Neural progenitor cell (in vitro differentiated cells): ENCODE results near the gene GSE1. TPM values are rescaled to one million over a fixed set of nuclear protein-coding genes. Genes with fewer than 3 reads are reported as not detected.
A peak's percentile ranks its signal among the peaks of the same experiment; 100 is the strongest.

Experiments
- DNase-seq: peaks from one replicate; pipeline ENCODE4 v3.0.0-alpha.2; 2016; ENCODE audit warnings: low spot score
- H2AFZ ChIP-seq: fragments of 200-600 bp; sonication (generic); replicated peaks from 2 replicates; pipeline ENCODE4 v1.6.1; 2016; ENCODE audit warnings: antibody characterized with exemption
- H3F3A ChIP-seq: fragments of 200-600 bp; sonication (generic); 2 replicates; pipeline ENCODE4 v1.6.1; 2016; ENCODE audit warnings: antibody characterized with exemption, low read depth
- H3K27ac ChIP-seq: fragments of 200-600 bp; sonication (generic); 2 replicates; pipeline ENCODE4 v1.5.1; 2016; ENCODE audit warnings: mild to moderate bottlenecking
- H3K27me3 ChIP-seq: fragments of 200-600 bp; sonication (generic); 2 replicates; pipeline ENCODE4 v1.6.1; 2016; ENCODE audit warnings: mild to moderate bottlenecking, moderate library complexity
- H3K36me3 ChIP-seq: fragments of 200-600 bp; sonication (generic); 2 replicates; pipeline ENCODE4 v1.5.1; 2016
- H3K4me1 ChIP-seq: fragments of 200-600 bp; sonication (generic); 2 replicates; pipeline ENCODE4 v1.6.1; 2016; ENCODE audit warnings: mixed run types
- H3K4me2 ChIP-seq: fragments of 200-600 bp; sonication (generic); 2 replicates; pipeline ENCODE4 v1.6.1; 2016
- H3K4me3 ChIP-seq: fragments of 200-600 bp; sonication (generic); 2 replicates; pipeline ENCODE4 v1.5.1; 2016
- H3K79me2 ChIP-seq: fragments of 200-600 bp; sonication (generic); 2 replicates; pipeline ENCODE4 v1.6.1; 2016; ENCODE audit warnings: low read depth
- H3K9ac ChIP-seq: fragments of 200-600 bp; sonication (generic); 2 replicates; pipeline ENCODE4 v1.6.1; 2016
- H3K9me3 ChIP-seq: fragments of 200-600 bp; sonication (generic); 2 replicates; pipeline ENCODE4 v1.5.1; 2016; ENCODE audit warnings: low read depth
- H4K20me1 ChIP-seq: fragments of 200-600 bp; sonication (generic); 2 replicates; pipeline ENCODE4 v1.6.1; 2016; ENCODE audit warnings: low read depth
- H3K27ac Mint-ChIP-seq: 3 replicates; pipeline ENCODE4 v1.8.0; 2021; ENCODE audit warnings: mixed read lengths
- H3K27me3 Mint-ChIP-seq: 2 replicates; pipeline ENCODE4 v1.8.0; 2022; ENCODE audit warnings: low read depth, mild to moderate bottlenecking, inconsistent platforms, moderate library complexity, mixed read lengths; ENCODE audit not compliant: insufficient read depth
- H3K36me3 Mint-ChIP-seq: 3 replicates; pipeline ENCODE4 v1.8.0; 2021; ENCODE audit warnings: mixed read lengths
- H3K4me1 Mint-ChIP-seq: 3 replicates; pipeline ENCODE4 v1.8.0; 2021; ENCODE audit warnings: mixed read lengths
- H3K4me3 Mint-ChIP-seq: 3 replicates; pipeline ENCODE4 v1.8.0; 2021; ENCODE audit warnings: mild to moderate bottlenecking, moderate library complexity, mixed read lengths
- H3K9me3 Mint-ChIP-seq: 3 replicates; pipeline ENCODE4 v1.8.0; 2020; ENCODE audit warnings: mixed read lengths
- CTCF ChIP-seq: fragments of 200-600 bp; sonication (generic); IDR thresholded peaks from 2 replicates; pipeline ENCODE4 v1.5.1; 2017; ENCODE audit warnings: antibody characterized with exemption, mild to moderate bottlenecking
- EZH2 ChIP-seq: fragments of 200-600 bp; sonication (generic); IDR thresholded peaks from 2 replicates; pipeline ENCODE4 v1.6.1; 2017; ENCODE audit warnings: antibody characterized with exemption, mild to moderate bottlenecking, moderate library complexity
- EZH2phosphoT487 ChIP-seq: fragments of 200-600 bp; sonication (generic); IDR thresholded peaks from 2 replicates; pipeline ENCODE4 v1.6.1; 2017; ENCODE audit warnings: antibody characterized with exemption
- total RNA-seq: library from RNA; depleted of rRNA; stranded (reverse); fragments of >200 nt; gene quantifications from 2 replicates; pipeline ENCODE4 v1.2.3, GENCODE V29; 2015; ENCODE audit warnings: low replicate concordance

Gene GSE1
- total RNA-seq, 1 donor from 2014 or later = 7.7 TPM

- H3K9ac ChIP-seq = no peak overlapping the region
- Mint-ChIP-seq H3K4me3 (no peak overlapping the region), H3K27me3 (peaks cover 15% of the 10 kb centered on the region), H3K4me1 (peaks cover 56% of the 10 kb centered on the region), H3K36me3 (peaks cover 4% of the 10 kb centered on the region), H3K9me3 (no peaks in the 10 kb centered on the region), H3K27ac (no peak overlapping the region)
- no peaks in the 10 kb centered on the region for H3K27me3 ChIP-seq
- TF ChIP-seq EZH2 (no peak), EZH2phosphoT487 (no peak), CTCF (no peak)
- H3K4me1 ChIP-seq = peaks cover 38% of the 10 kb centered on the region
- no peak overlapping the region for H3K4me3 ChIP-seq
- peaks cover 23% of the 10 kb centered on the region for H3F3A ChIP-seq
- no peaks in the 10 kb centered on the region for H3K9me3 ChIP-seq
- H3K36me3 ChIP-seq = no peaks in the 10 kb centered on the region
- H4K20me1 ChIP-seq = no peaks in the 10 kb centered on the region
- no peak overlapping the region for H2AFZ ChIP-seq
- no peaks in the 10 kb centered on the region for H3K79me2 ChIP-seq
- no peak overlapping the region for H3K27ac ChIP-seq
- no peak for DNase-seq
- H3K4me2 ChIP-seq = no peak overlapping the region
Observed at GRCh38 chr16:85600078-85600477, 13.0 kb upstream of the GSE1 start.

- Histone ChIP-seq H2AFZ (no peak overlapping the region), H3F3A (peaks cover 29% of the 10 kb centered on the region), H3K9ac (no peak overlapping the region), H3K4me1 (peaks cover 43% of the 10 kb centered on the region), H3K27me3 (no peaks in the 10 kb centered on the region), H4K20me1 (no peaks in the 10 kb centered on the region), H3K79me2 (no peaks in the 10 kb centered on the region), H3K36me3 (no peaks in the 10 kb centered on the region), H3K4me3 (no peak overlapping the region), H3K9me3 (no peaks in the 10 kb centered on the region), H3K4me2 (no peak overlapping the region), H3K27ac (no peak overlapping the region)
- H3K36me3 Mint-ChIP-seq = peaks cover 4% of the 10 kb centered on the region
- TF ChIP-seq CTCF (no peak), EZH2phosphoT487 (no peak), EZH2 (no peak)
- no peaks in the 10 kb centered on the region for H3K9me3 Mint-ChIP-seq
- DNase-seq = no peak
- H3K4me3 Mint-ChIP-seq = no peak overlapping the region
- peaks cover 59% of the 10 kb centered on the region for H3K4me1 Mint-ChIP-seq
- peaks cover 15% of the 10 kb centered on the region for H3K27me3 Mint-ChIP-seq
- peak overlapping the region; percentile 69 for H3K27ac Mint-ChIP-seq
Observed at GRCh38 chr16:85600530-85601271, 12.4 kb upstream of the GSE1 start.

GRCh38 chr16:85601272-85601639 lies 11.9 kb upstream of the GSE1 start:
- Histone ChIP-seq H3K79me2 (no peaks in the 10 kb centered on the region), H3K4me1 (peaks cover 49% of the 10 kb centered on the region), H3K4me2 (no peak overlapping the region), H3K9ac (no peak overlapping the region), H2AFZ (no peak overlapping the region), H3K36me3 (no peaks in the 10 kb centered on the region), H3K4me3 (no peak overlapping the region), H3K27ac (no peak overlapping the region), H3F3A (peaks cover 35% of the 10 kb centered on the region), H3K9me3 (no peaks in the 10 kb centered on the region), H4K20me1 (no peaks in the 10 kb centered on the region), H3K27me3 (no peaks in the 10 kb centered on the region)
- Mint-ChIP-seq H3K36me3 (peaks cover 1% of the 10 kb centered on the region), H3K4me1 (peaks cover 61% of the 10 kb centered on the region), H3K27ac (no peak overlapping the region), H3K9me3 (no peaks in the 10 kb centered on the region), H3K27me3 (peaks cover 15% of the 10 kb centered on the region), H3K4me3 (no peak overlapping the region)
- DNase-seq = no peak
- TF ChIP-seq CTCF = no peak
- no peak for TF ChIP-seq EZH2phosphoT487
- TF ChIP-seq EZH2 = no peak
